ENCODE data around the gene PLEKHF1. TPM values are rescaled to one million over a fixed set of nuclear protein-coding genes. Genes with fewer than 3 reads are reported as not detected.
A peak's percentile ranks its signal among the peaks of the same experiment; 100 is the strongest.

Gene PLEKHF1
- total and polyA plus RNA-seq, 2 of the 13 experiments (the other 11 are each of a cell fraction or from before 2014, with no cell fraction given), result 2.9 to 3.8 TPM

- TF ChIP-seq ZFYVE20 (CRISPR knock-in tag; IDR thresholded peaks at IDR 0.05; ENCODE audit: borderline replicate concordance, low read depth) (no peak), ELK4 (CRISPR knock-in tag; IDR thresholded peaks at IDR 0.05; ENCODE audit: borderline replicate concordance) (no peak), MYC (CRISPR knock-in tag; IDR thresholded peaks at IDR 0.05; ENCODE audit: borderline replicate concordance) (peak; percentile 25; the same call in 1 of the 2 replicates), CREBL2 (CRISPR knock-in tag; IDR thresholded peaks at IDR 0.05; ENCODE audit: borderline replicate concordance) (no peak), NFYB (CRISPR knock-in tag; IDR thresholded peaks at IDR 0.05) (peak; percentile 42), ZNF557 (CRISPR knock-in tag; IDR thresholded peaks at IDR 0.05) (no peak), ZNF710 (CRISPR knock-in tag; IDR thresholded peaks at IDR 0.05; ENCODE audit: borderline replicate concordance) (no peak), PATZ1 (CRISPR knock-in tag; IDR thresholded peaks at IDR 0.05) (peak; percentile 65), XRCC5 (optimal IDR thresholded peaks at IDR 0.05; ENCODE audit: low read length) (peak; percentile 14), PLSCR1 (CRISPR knock-in tag; IDR thresholded peaks at IDR 0.05; ENCODE audit: borderline replicate concordance) (no peak), ZNF883 (CRISPR knock-in tag; IDR thresholded peaks at IDR 0.05; ENCODE audit: not compliant biosample characterization) (no peak), GABPA (IDR thresholded peaks at IDR 0.05; ENCODE audit: low read depth, low read length) (peak; percentile 37; the same call in 1 of the 2 replicates), GABPA (CRISPR knock-in tag; IDR thresholded peaks at IDR 0.05; ENCODE audit: low read depth) (no peak), ZNF670 (CRISPR knock-in tag; IDR thresholded peaks at IDR 0.05; ENCODE audit: borderline replicate concordance) (no peak), UBTF (CRISPR knock-in tag; IDR thresholded peaks at IDR 0.05) (peak; percentile 70), TAF1 (CRISPR knock-in tag; IDR thresholded peaks at IDR 0.05) (peak; percentile 42; the same call in 1 of the 2 replicates), ZNF724P (CRISPR knock-in tag; IDR thresholded peaks at IDR 0.05; ENCODE audit: borderline replicate concordance) (no peak), ZNF446 (CRISPR knock-in tag; IDR thresholded peaks at IDR 0.05) (no peak), HNRNPLL (IDR thresholded peaks at IDR 0.05; ENCODE audit: low read depth, low read length, poor library complexity, severe bottlenecking) (peak; percentile 59), ZNF777 (CRISPR knock-in tag; IDR thresholded peaks at IDR 0.05) (peak; percentile 73; the same call in 1 of the 2 replicates)
These were observed at the start of gene PLEKHF1 (continued) for GRCh38 chr19:29665215-29665825.
